HepG2 (cell line): ENCODE measurements around the gene DCAF7. TPM values are rescaled to one million over a fixed set of nuclear protein-coding genes. Genes with fewer than 3 reads are reported as not detected.

ENCODE experiments used
- ARID3A ChIP-seq: IDR thresholded peaks from 2 replicates; pipeline ENCODE4 v1.6.1; 2012; ENCODE audit warnings: low read depth, low read length, improper control_type of control experiment
- BHLHE40 ChIP-seq: IDR thresholded peaks from 2 replicates; pipeline ENCODE4 v1.6.1; 2011; ENCODE audit warnings: low read length, improper control_type of control experiment
- CBX5 ChIP-seq: sonication (generic); formaldehyde crosslinking; IDR thresholded peaks from 2 replicates; pipeline ENCODE4 v1.4.0; 2020; ENCODE audit warnings: missing genetic modification reagents, borderline replicate concordance
- CCDC6 ChIP-seq: sonication (generic); formaldehyde crosslinking; IDR thresholded peaks from 2 replicates; pipeline ENCODE4 v1.8.1; 2022; ENCODE audit warnings: mild to moderate bottlenecking, missing genetic modification reagents, moderate library complexity
- DNMT3B ChIP-seq: conservative IDR thresholded peaks from 2 replicates; pipeline ENCODE4 v1.6.1; 2016; ENCODE audit warnings: missing biosample characterization, control low read depth
- ETV5 ChIP-seq: IDR thresholded peaks from 2 replicates; pipeline ENCODE4 v1.6.1; 2018; ENCODE audit warnings: missing biosample characterization, missing genetic modification reagents, inconsistent platforms, borderline replicate concordance
- GFI1 ChIP-seq: sonication (generic); formaldehyde crosslinking; IDR thresholded peaks from 2 replicates; pipeline ENCODE4 v1.5.0; 2020; ENCODE audit warnings: missing genetic modification reagents, mild to moderate bottlenecking, borderline replicate concordance
- HMGXB4 ChIP-seq, 2 experiments: sonication (generic) in 1 of 2; formaldehyde crosslinking in 1 of 2; IDR thresholded peaks; 2 replicates each; pipeline versions ENCODE4 v1.4.0 to v1.6.1; 2018 to 2020; ENCODE audit warnings: missing genetic modification reagents in 2 of 2, borderline replicate concordance in 1 of 2, low read depth in 1 of 2, mild to moderate bottlenecking in 1 of 2, missing biosample characterization in 1 of 2
- IRF2 ChIP-seq: IDR thresholded peaks from 2 replicates; pipeline ENCODE4 v1.6.1; 2018; ENCODE audit warnings: missing genetic modification reagents, missing compliant biosample characterization
- KDM3A ChIP-seq: IDR thresholded peaks from 2 replicates; pipeline ENCODE4 v1.6.1; 2018; ENCODE audit warnings: low read depth, missing compliant biosample characterization
- MAF1 ChIP-seq: sonication (generic); formaldehyde crosslinking; IDR thresholded peaks from 2 replicates; pipeline ENCODE4 v1.5.0; 2020; ENCODE audit warnings: missing genetic modification reagents, borderline replicate concordance
- NFE2 ChIP-seq: sonication (generic); formaldehyde crosslinking; IDR thresholded peaks from 2 replicates; pipeline ENCODE4 v1.4.0; 2020; ENCODE audit warnings: missing genetic modification reagents
- NPAS2 ChIP-seq: sonication (generic); formaldehyde crosslinking; IDR thresholded peaks from 2 replicates; pipeline ENCODE4 v1.8.0; 2022; ENCODE audit warnings: mild to moderate bottlenecking, missing genetic modification reagents, borderline replicate concordance
- NR2C2 ChIP-seq: sonication (generic); formaldehyde crosslinking; IDR thresholded peaks from 2 replicates; pipeline ENCODE4 v1.4.0; 2020; ENCODE audit warnings: missing genetic modification reagents, mild to moderate bottlenecking, moderate library complexity, borderline replicate concordance
- RARA ChIP-seq: IDR thresholded peaks from 2 replicates; pipeline ENCODE4 v1.6.1; 2016; ENCODE audit warnings: missing genetic modification reagents, missing compliant biosample characterization
- REPIN1 ChIP-seq: sonication (generic); formaldehyde crosslinking; IDR thresholded peaks from 2 replicates; pipeline ENCODE4 v1.8.0; 2022; ENCODE audit warnings: missing genetic modification reagents, low read depth, mild to moderate bottlenecking, borderline replicate concordance
- RORA ChIP-seq: sonication (generic); formaldehyde crosslinking; IDR thresholded peaks from 2 replicates; pipeline ENCODE4 v1.5.0; 2020; ENCODE audit warnings: mild to moderate bottlenecking, missing genetic modification reagents, moderate library complexity
- ZBTB7B ChIP-seq: sonication (generic); formaldehyde crosslinking; IDR thresholded peaks from 2 replicates; pipeline ENCODE4 v1.4.0; 2020; ENCODE audit warnings: missing genetic modification reagents
- ZMAT5 ChIP-seq: sonication (generic); formaldehyde crosslinking; IDR thresholded peaks from 2 replicates; pipeline ENCODE4 v1.5.0; 2020; ENCODE audit warnings: mild to moderate bottlenecking, low read depth, missing genetic modification reagents, borderline replicate concordance
- ZMYM3 ChIP-seq: sonication (generic); formaldehyde crosslinking; IDR thresholded peaks from 2 replicates; pipeline ENCODE4 v1.5.1; 2020; ENCODE audit warnings: mild to moderate bottlenecking, missing genetic modification reagents
- ZNF33A ChIP-seq: sonication (generic); formaldehyde crosslinking; IDR thresholded peaks from 2 replicates; pipeline ENCODE4 v1.5.1; 2020; ENCODE audit warnings: missing genetic modification reagents, mild to moderate bottlenecking, moderate library complexity, borderline replicate concordance
- ZNF343 ChIP-seq: sonication (generic); formaldehyde crosslinking; IDR thresholded peaks from 2 replicates; pipeline ENCODE4 v1.4.0; 2020; ENCODE audit warnings: mild to moderate bottlenecking, missing genetic modification reagents
- ZNF510 ChIP-seq: sonication (generic); formaldehyde crosslinking; IDR thresholded peaks from 2 replicates; pipeline ENCODE4 v1.4.0; 2020; ENCODE audit warnings: low read depth, mild to moderate bottlenecking, missing genetic modification reagents
- ZNF629 ChIP-seq: sonication (generic); formaldehyde crosslinking; conservative IDR thresholded peaks from 2 replicates; pipeline ENCODE4 v1.5.0; 2020; ENCODE audit warnings: missing genetic modification reagents
- polyA plus RNA-seq, 8 experiments: library from polyadenylated mRNA; depleted of rRNA in 3 of 8; stranded (reverse) in 7 of 8; unstranded in 1 of 8; fragments of >200 nt; fragmentation: Illumina TruSeq in 4 of 8; extraction: Trizol in 4 of 8; gene quantifications; 2 replicates each; pipeline versions ENCODE4 v1.2.1 to v1.2.3, GENCODE V29; 2011 to 2016; ENCODE audit warnings: low read depth in 4 of 8, missing spikeins in 1 of 8, mixed read lengths in 1 of 8; ENCODE audit not compliant: insufficient read depth in 1 of 8
- total RNA-seq, 5 experiments: library from RNA; depleted of rRNA; stranded (reverse); fragments of >200 nt; fragmentation: Illumina TruSeq; extraction: Trizol; gene quantifications; 2 replicates each; pipeline ENCODE4 v1.2.3, GENCODE V29; 2016; ENCODE audit warnings: low read depth in 1 of 5

The DCAF7 gene
- total and polyA plus RNA-seq, 2 of the 13 experiments (the other 11 are each of a cell fraction or from before 2014, with no cell fraction given) = 55.2 to 73.4 TPM

GRCh38 chr17:63519972-63520882 lies 30.1 kb upstream of the DCAF7 start (continued):
- 0 out of 2 replicates have a peak, but pooled peaks have one; percentile 23 for TF ChIP-seq ZNF343 (CRISPR knock-in tag)
- TF ChIP-seq ARID3A = peak; percentile 91
- TF ChIP-seq ZMYM3 = peak; percentile 91
- TF ChIP-seq KDM3A (CRISPR knock-in tag) = no peak; the same call in 1 of the 2 replicates
- TF ChIP-seq REPIN1 (CRISPR knock-in tag) = peak; percentile 94
- TF ChIP-seq IRF2 (CRISPR knock-in tag) = peak; percentile 80; the same call in 1 of the 2 replicates
- peak in 1 of 2 experiments; percentile 73; a peak in 1 of 4 replicates for TF ChIP-seq HMGXB4 (CRISPR knock-in tag; IDR thresholded peaks at IDR 0.05; ENCODE audit: borderline replicate concordance in 1 of 2, low read depth in 1 of 2)
- TF ChIP-seq MAF1 (CRISPR knock-in tag) = no peak
- TF ChIP-seq RORA (CRISPR knock-in tag) = no peak
- peak; percentile 88; the same call in 1 of the 2 replicates for TF ChIP-seq ZNF33A (CRISPR knock-in tag)
- no peak for TF ChIP-seq ZMAT5 (CRISPR knock-in tag)
- peak; percentile 55; the same call in 1 of the 2 replicates for TF ChIP-seq CCDC6 (CRISPR knock-in tag)
- TF ChIP-seq DNMT3B (CRISPR knock-in tag) = 0 out of 2 replicates have a peak, but pooled peaks have one; percentile 13
- peak; percentile 87 for TF ChIP-seq ETV5 (CRISPR knock-in tag)
- peak; percentile 25; the same call in 1 of the 2 replicates for TF ChIP-seq NR2C2 (CRISPR knock-in tag)
- peak; percentile 61 for TF ChIP-seq BHLHE40
- no peak for TF ChIP-seq ZNF510 (CRISPR knock-in tag)
- peak; percentile 70; the same call in 1 of the 2 replicates for TF ChIP-seq CBX5 (CRISPR knock-in tag)
- TF ChIP-seq ZNF629 = peak; percentile 42; the same call in 1 of the 2 replicates
- peak; percentile 66; the same call in 1 of the 2 replicates for TF ChIP-seq GFI1 (CRISPR knock-in tag)
- TF ChIP-seq NFE2 = no peak
- peak; percentile 73; the same call in 1 of the 2 replicates for TF ChIP-seq ZBTB7B (CRISPR knock-in tag)
- TF ChIP-seq RARA (CRISPR knock-in tag) = peak; percentile 94
- no peak for TF ChIP-seq NPAS2 (CRISPR knock-in tag)
